Transverse colon (tissue), 4 donors: Measurements from ENCODE around the gene KCNG3. TPM values are rescaled to one million over a fixed set of nuclear protein-coding genes. Genes with fewer than 3 reads are reported as not detected.

Experiments
- DNase-seq: peaks from one replicate; pipeline ENCODE4 v3.0.0-alpha.2; 2019
- H3K27ac ChIP-seq, 4 donors: fragments of 200-600 bp; sonication (generic); 2 replicates each; pipeline ENCODE4 v1.5.1; 2016 to 2018; ENCODE audit warnings: inconsistent platforms in 4 of 4
- H3K27me3 ChIP-seq: fragments of 200-600 bp; sonication (generic); 2 replicates; pipeline ENCODE4 v1.5.1; 2017; ENCODE audit warnings: inconsistent platforms
- H3K36me3 ChIP-seq, 4 donors: fragments of 200-600 bp; sonication (generic); 2 replicates each; pipeline ENCODE4 v1.5.1; 2017 to 2019; ENCODE audit warnings: inconsistent platforms in 4 of 4
- H3K4me1 ChIP-seq, 4 donors: fragments of 200-600 bp; sonication (generic); 2 replicates each; pipeline ENCODE4 v1.5.1; 2017 to 2020; ENCODE audit warnings: inconsistent platforms in 4 of 4
- H3K4me3 ChIP-seq, 4 donors: fragments of 200-600 bp; sonication (generic); 1 replicate in 1 of 4; 2 replicates in 3 of 4; pipeline versions ENCODE4 v1.5.1 to v1.6.1; 2017 to 2019; ENCODE audit warnings: inconsistent platforms in 4 of 4
- H3K9me3 ChIP-seq, 2 donors: fragments of 200-600 bp; sonication (generic); 2 replicates each; pipeline ENCODE4 v1.5.1; 2017 to 2019; ENCODE audit warnings: inconsistent platforms in 2 of 2
- EP300 ChIP-seq: sonication (generic); formaldehyde crosslinking; IDR thresholded peaks from one replicate; pipeline ENCODE4 v1.6.1; 2017; ENCODE audit warnings: antibody characterized with exemption, low read depth
- POLR2A ChIP-seq: fragments of 450-650 bp; IDR thresholded peaks from one replicate; pipeline ENCODE4 v1.6.1; 2016; ENCODE audit warnings: antibody characterized with exemption, mild to moderate bottlenecking, moderate library complexity
- POLR2AphosphoS5 ChIP-seq, 3 donors: sonication (generic); formaldehyde crosslinking; IDR thresholded peaks; one replicate each; pipeline ENCODE4 v1.6.1; 2016; ENCODE audit warnings: antibody characterized with exemption in 3 of 3
- whole genome bisulfite sequencing, 2 donors: methylation state at CpG; one replicate each; pipeline ENCODE4 v1.1.5; 2018; ENCODE audit warnings: low coverage in 1 of 2; 5-methylcytosine and 5-hydroxymethylcytosine counted together
- in situ Hi-C, 4 donors: fragments of 200-750 bp; cut with MboI; loops; one replicate each; pipeline versions ENCODE4 v1.15.0 to v1.15.1; 2017; ENCODE audit warnings: low sequenced_read_pairs in 3 of 4, low pct_ligation_motif_present in 1 of 4, low pct_unique_long_range_greater_than_20kb in 1 of 4
- intact Hi-C: fragments of 100-400 bp; cut with DNase I; formaldehyde crosslinking; loops from one replicate; pipeline ENCODE4 v1.15.1; 2023; ENCODE audit warnings: low total_unique reads
- total RNA-seq, 4 donors: library from RNA; depleted of rRNA; stranded (reverse); fragments of >200 nt; gene quantifications; one replicate each; pipeline ENCODE4 v1.1.0, GENCODE V29; 2016
- TF ChIP-seq, protein P1 (sequence below), 5 experiments: fragments of 200-600 bp in 3 of 5; fragments of 450-650 bp in 2 of 5; sonication (generic) in 3 of 5; IDR thresholded peaks; 1 replicate in 2 of 5; 2 replicates in 3 of 5; pipeline ENCODE4 v1.5.1; 2016 to 2017; ENCODE audit warnings: antibody characterized with exemption in 5 of 5, inconsistent platforms in 3 of 5, mild to moderate bottlenecking in 2 of 5, moderate library complexity in 1 of 5

KCNG3 gene, protein sequence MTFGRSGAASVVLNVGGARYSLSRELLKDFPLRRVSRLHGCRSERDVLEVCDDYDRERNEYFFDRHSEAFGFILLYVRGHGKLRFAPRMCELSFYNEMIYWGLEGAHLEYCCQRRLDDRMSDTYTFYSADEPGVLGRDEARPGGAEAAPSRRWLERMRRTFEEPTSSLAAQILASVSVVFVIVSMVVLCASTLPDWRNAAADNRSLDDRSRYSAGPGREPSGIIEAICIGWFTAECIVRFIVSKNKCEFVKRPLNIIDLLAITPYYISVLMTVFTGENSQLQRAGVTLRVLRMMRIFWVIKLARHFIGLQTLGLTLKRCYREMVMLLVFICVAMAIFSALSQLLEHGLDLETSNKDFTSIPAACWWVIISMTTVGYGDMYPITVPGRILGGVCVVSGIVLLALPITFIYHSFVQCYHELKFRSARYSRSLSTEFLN
- 10 to 100 TPM; 11.3 to 25.4 (median 18.5) TPM for total RNA-seq

DNA sequence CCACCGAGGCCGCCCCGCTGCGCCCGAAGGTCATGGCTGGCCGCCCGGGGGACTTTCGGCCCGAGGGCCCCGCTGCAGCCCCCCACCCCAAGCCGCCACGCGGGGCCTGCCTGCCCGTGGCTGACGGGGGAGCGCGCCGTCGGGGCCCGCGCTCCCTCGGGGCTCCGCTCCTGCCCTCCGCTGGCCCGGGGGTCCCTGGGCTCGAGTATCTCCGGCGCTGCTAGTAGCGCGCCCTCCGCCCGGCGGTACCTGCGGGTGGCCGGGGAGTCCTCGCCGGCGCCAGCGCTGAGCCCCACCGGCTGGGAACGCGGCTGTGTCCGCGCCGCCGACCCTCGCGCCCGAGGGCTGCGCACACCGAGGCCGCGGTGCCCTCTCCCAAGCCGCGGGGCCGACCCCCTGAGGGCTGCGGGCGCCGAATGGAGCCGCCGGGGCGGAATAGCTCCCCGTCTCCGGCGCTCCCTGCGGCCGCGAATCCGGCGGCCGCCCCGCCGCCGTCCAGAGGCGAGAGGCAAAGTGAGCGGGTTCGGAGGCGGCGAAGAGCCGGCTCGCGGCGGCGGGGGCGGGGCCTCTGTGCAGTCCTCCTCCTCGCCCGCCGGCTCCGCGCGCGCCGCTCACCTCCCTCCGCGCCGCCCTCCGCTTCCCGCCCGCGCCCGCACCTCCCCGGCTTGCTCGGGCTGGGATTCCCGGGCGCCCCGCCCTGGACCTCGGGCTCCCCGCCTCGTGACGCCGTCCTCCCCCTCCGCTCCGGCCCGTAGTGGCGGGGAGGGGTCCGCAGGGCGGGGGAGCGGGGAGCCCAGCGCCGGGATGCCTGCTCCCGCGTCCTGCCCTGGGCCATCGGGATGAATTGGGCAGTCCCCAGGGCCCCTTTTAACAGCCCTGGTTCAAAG lies at the start of gene KCNG3:
Gene KCNG3 (minus strand): TSS at position 515 of the 887 bp plus-strand sequence. CDS start 481 bp downstream, at position 34.
- H3K9me3 ChIP-seq = no peaks in the 10 kb centered on the region
- H3K4me1 ChIP-seq = peaks cover 0 to 20% (median 13%) of the 10 kb centered on the region in 4 donors
- WGBS, 2 donors = 6% methylated on average over 104 of the region's 123 CpGs; no CpG with 5 or more reads in 1 of the 2 donors
- H3K27me3 ChIP-seq = peaks cover 31% of the 10 kb centered on the region
- no peaks in the 10 kb centered on the region for H3K36me3 ChIP-seq
- peak; percentile 84 for DNase-seq
- TF ChIP-seq POLR2AphosphoS5 (IDR thresholded peaks at IDR 0.05) = peak in 2 of 3 donors; percentile 16 to 28
- no peak for TF ChIP-seq EP300
- TF ChIP-seq POLR2A = peak; percentile 19
- in situ Hi-C loops (no loop called here), intact Hi-C loops (no loop called here)
- peak within 1 kb of the TSS; percentile 77 to 84 (median 82) for H3K27ac ChIP-seq
- H3K4me3 ChIP-seq = peak within 1 kb of the TSS; percentile 23 to 70 (median 64)

DNA sequence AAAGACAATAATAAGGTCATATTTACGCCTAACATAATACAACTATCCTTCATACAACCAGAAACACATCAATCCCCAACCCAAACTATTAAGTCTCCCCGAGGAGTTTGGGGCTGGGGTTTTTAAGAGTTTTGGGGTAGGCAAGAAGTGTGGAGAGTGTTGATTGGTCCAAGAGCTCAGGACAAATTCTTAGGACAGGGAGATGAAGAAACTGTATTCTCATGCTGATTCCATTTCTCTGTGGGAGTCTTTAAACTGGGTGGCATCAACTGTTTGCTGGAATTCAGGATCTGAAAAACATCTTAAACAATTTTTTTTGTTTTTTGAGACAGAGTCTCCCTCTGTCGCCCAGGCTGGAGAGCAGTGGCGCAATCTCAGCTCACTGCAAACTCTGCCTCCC lies 49.1 kb upstream of the KCNG3 start:
- intact Hi-C loops = no loop called here
- Histone ChIP-seq H3K4me3 (no peak overlapping the region), H3K9me3 (no peaks in the 10 kb centered on the region), H3K36me3 (no peaks in the 10 kb centered on the region), H3K27me3 (no peaks in the 10 kb centered on the region), H3K4me1 (no peaks in the 10 kb centered on the region), H3K27ac (no peak overlapping the region)
- TF ChIP-seq, protein P1, sequence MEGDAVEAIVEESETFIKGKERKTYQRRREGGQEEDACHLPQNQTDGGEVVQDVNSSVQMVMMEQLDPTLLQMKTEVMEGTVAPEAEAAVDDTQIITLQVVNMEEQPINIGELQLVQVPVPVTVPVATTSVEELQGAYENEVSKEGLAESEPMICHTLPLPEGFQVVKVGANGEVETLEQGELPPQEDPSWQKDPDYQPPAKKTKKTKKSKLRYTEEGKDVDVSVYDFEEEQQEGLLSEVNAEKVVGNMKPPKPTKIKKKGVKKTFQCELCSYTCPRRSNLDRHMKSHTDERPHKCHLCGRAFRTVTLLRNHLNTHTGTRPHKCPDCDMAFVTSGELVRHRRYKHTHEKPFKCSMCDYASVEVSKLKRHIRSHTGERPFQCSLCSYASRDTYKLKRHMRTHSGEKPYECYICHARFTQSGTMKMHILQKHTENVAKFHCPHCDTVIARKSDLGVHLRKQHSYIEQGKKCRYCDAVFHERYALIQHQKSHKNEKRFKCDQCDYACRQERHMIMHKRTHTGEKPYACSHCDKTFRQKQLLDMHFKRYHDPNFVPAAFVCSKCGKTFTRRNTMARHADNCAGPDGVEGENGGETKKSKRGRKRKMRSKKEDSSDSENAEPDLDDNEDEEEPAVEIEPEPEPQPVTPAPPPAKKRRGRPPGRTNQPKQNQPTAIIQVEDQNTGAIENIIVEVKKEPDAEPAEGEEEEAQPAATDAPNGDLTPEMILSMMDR (IDR thresholded peaks at IDR 0.05) = no peak
- TF ChIP-seq POLR2AphosphoS5 (IDR thresholded peaks at IDR 0.05) (no peak), EP300 (no peak), POLR2A (no peak)
- in situ Hi-C loops = no loop called here
- DNase-seq = no peak
- WGBS, 2 donors = 59 to 87% methylated on average over 2 to 4 of the region's 4 CpGs

- Histone ChIP-seq H3K4me3 (no peak overlapping the region), H3K27ac (no peak overlapping the region), H3K36me3 (no peaks in the 10 kb centered on the region), H3K4me1 (no peaks in the 10 kb centered on the region), H3K27me3 (no peaks in the 10 kb centered on the region), H3K9me3 (no peaks in the 10 kb centered on the region)
- intact Hi-C loops (no loop called here), in situ Hi-C loops (no loop called here)
- no peak for DNase-seq
- 93 to 96% methylated on average over 3 of the region's 3 CpGs for WGBS, 2 donors
- TF ChIP-seq EP300 = no peak
- TF ChIP-seq, protein P1 (IDR thresholded peaks at IDR 0.05) = no peak
- no peak for TF ChIP-seq POLR2A
- TF ChIP-seq POLR2AphosphoS5 (IDR thresholded peaks at IDR 0.05) = no peak
Measured at GRCh38 chr2:42537493-42537892, 43.7 kb upstream of the KCNG3 start.

- 96% methylated on average over 4 of the region's 4 CpGs; no CpG with 5 or more reads in 1 of the 2 donors for WGBS, 2 donors
Measured at GRCh38 chr2:42532397-42532796, 38.6 kb upstream of the KCNG3 start.

DNA sequence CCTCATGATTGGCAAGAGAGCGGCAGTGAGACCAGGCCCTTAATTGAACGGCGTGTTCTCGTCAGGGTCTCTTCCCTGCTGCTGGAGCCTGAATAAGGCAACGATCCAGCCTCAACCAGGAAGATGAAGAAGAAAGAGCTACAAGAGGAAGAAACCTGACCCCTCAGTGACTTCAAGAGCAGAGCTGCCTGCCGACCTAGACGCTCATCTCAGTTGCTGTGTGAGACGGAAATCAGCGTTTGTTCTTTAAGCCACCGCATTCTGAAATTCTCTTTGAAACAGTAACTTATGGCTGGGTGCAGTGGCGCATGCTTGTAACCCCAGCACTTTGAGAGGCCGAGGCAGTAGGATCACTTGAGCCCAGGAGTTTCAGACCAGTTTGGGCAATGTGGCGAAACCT lies 29.6 kb upstream of the KCNG3 start:
- Histone ChIP-seq H3K4me3 (no peak overlapping the region), H3K27me3 (no peaks in the 10 kb centered on the region), H3K4me1 (no peaks in the 10 kb centered on the region), H3K36me3 (no peaks in the 10 kb centered on the region), H3K27ac (no peak overlapping the region), H3K9me3 (no peaks in the 10 kb centered on the region)
- TF ChIP-seq, protein P1 (IDR thresholded peaks at IDR 0.05) = no peak
- TF ChIP-seq EP300 (no peak), POLR2A (no peak), POLR2AphosphoS5 (IDR thresholded peaks at IDR 0.05) (no peak)
- no peak for DNase-seq
- 71 to 80% methylated on average over 11 to 13 of the region's 13 CpGs for WGBS, 2 donors
- in situ Hi-C loops (no loop called here), intact Hi-C loops (no loop called here)

More at GRCh38 chr2:42532397-42532796, 38.6 kb upstream of the KCNG3 start:
- TF ChIP-seq POLR2A = no peak
- Histone ChIP-seq H3K36me3 (no peaks in the 10 kb centered on the region), H3K4me3 (no peak overlapping the region), H3K9me3 (no peaks in the 10 kb centered on the region), H3K27ac (no peak overlapping the region), H3K4me1 (no peaks in the 10 kb centered on the region), H3K27me3 (no peaks in the 10 kb centered on the region)
- intact Hi-C loops (no loop called here), in situ Hi-C loops (no loop called here)
- no peak for DNase-seq
